A549 (cell line): Measurements from ENCODE around the gene OGDHL. TPM values are rescaled to one million over a fixed set of nuclear protein-coding genes. Genes with fewer than 3 reads are reported as not detected.

ENCODE experiments used
- ATAC-seq, 2 experiments: fragments of 200-7000 bp in 1 of 2; fragments of >200 bp in 1 of 2; cut with Nextera tagmentation in 1 of 2; cut with Tn5 transposase in 1 of 2; 3 replicates each; pipeline versions ENCODE4 v1.8.0 to v1.9.1; 2018 to 2020; ENCODE audit warnings: mild to moderate bottlenecking in 1 of 2, moderate library complexity in 1 of 2
- CTCF ChIA-PET: fragments of 300-600 bp; sonication (Branson Sonifier 250); formaldehyde crosslinking; extraction: SDS; loops from one replicate; lab custom pipeline; 2021; ENCODE audit warnings: antibody characterized with exemption, inconsistent platforms; lab: Yijun Ruan, JAX
- POLR2A ChIA-PET: fragments of 350-600 bp; formaldehyde crosslinking; extraction: SDS; loops from one replicate; lab custom pipeline; 2021; ENCODE audit warnings: antibody characterized with exemption, inconsistent platforms; lab: Yijun Ruan, JAX
- DNase-seq, 2 experiments: peaks; one replicate each; pipeline versions ENCODE4 v3.0.0 to v3.0.0-alpha.2; 2011 to 2016; ENCODE audit warnings: low read depth in 1 of 2, low spot score in 1 of 2
- FAIRE-seq: peaks from 2 replicates; lab custom pipeline; 2011; peaks lifted over from hg19 to GRCh38; lab: Jason Lieb, UNC
- H3K27ac ChIP-seq, 2 experiments: fragments of >200 bp; sonication (Bioruptor Twin); formaldehyde crosslinking; 3 replicates each; pipeline ENCODE4 v1.5.1; 2016 to 2017
- H3K4me1 ChIP-seq: fragments of >200 bp; sonication (Bioruptor Twin); formaldehyde crosslinking; 3 replicates; pipeline ENCODE4 v1.6.1; 2016
- H3K4me2 ChIP-seq: fragments of >200 bp; sonication (Bioruptor Twin); formaldehyde crosslinking; 3 replicates; pipeline ENCODE4 v1.6.1; 2016
- H3K4me3 ChIP-seq: fragments of >200 bp; sonication (Bioruptor Twin); formaldehyde crosslinking; 3 replicates; pipeline ENCODE4 v1.5.1; 2016
- H3K9me3 ChIP-seq: fragments of >200 bp; sonication (Bioruptor Twin); formaldehyde crosslinking; 3 replicates; pipeline ENCODE4 v1.6.1; 2016
- CEBPB ChIP-seq, 2 experiments: fragments of >200 bp in 1 of 2; sonication (Bioruptor Twin) in 1 of 2; formaldehyde crosslinking in 1 of 2; IDR thresholded peaks; 2 replicates each; pipeline ENCODE4 v1.6.1; 2012 to 2016
- ELK1 ChIP-seq: fragments of 150-350 bp; IDR thresholded peaks from 2 replicates; pipeline ENCODE4 v1.6.1; 2014; ENCODE audit warnings: low read depth, mild to moderate bottlenecking, low read length
- ESRRA ChIP-seq: fragments of 150-350 bp; IDR thresholded peaks from 2 replicates; pipeline ENCODE4 v1.6.1; 2014; ENCODE audit warnings: mild to moderate bottlenecking, low read length, borderline replicate concordance
- FOSB ChIP-seq: fragments of 250-450 bp; sonication (Bioruptor Pico); IDR thresholded peaks from 2 replicates; pipeline ENCODE4 v1.5.0; 2020; ENCODE audit warnings: mild to moderate bottlenecking, moderate library complexity
- FOSL2 ChIP-seq, 2 experiments: fragments of 450-650 bp in 1 of 2; fragments of >200 bp in 1 of 2; sonication (Bioruptor Twin) in 1 of 2; formaldehyde crosslinking; IDR thresholded peaks; 2 replicates each; pipeline versions ENCODE4 v1.5.0 to v1.6.1; 2016 to 2020; ENCODE audit warnings: mild to moderate bottlenecking in 1 of 2, moderate library complexity in 1 of 2
- HMGXB4 ChIP-seq: fragments of 250-450 bp; sonication (Bioruptor Pico); IDR thresholded peaks from 2 replicates; pipeline ENCODE4 v1.5.0; 2021; ENCODE audit warnings: mild to moderate bottlenecking, moderate library complexity, borderline replicate concordance
- HOXB13 ChIP-seq: fragments of 250-450 bp; sonication (Bioruptor Pico); IDR thresholded peaks from 2 replicates; pipeline ENCODE4 v1.5.0; 2020; ENCODE audit warnings: low read depth, mild to moderate bottlenecking, moderate library complexity
- JUNB ChIP-seq: fragments of >200 bp; sonication (Bioruptor Twin); formaldehyde crosslinking; IDR thresholded peaks from 2 replicates; pipeline ENCODE4 v1.6.1; 2016
- MAFK ChIP-seq: fragments of 450-650 bp; IDR thresholded peaks from 2 replicates; pipeline ENCODE4 v1.6.1; 2014; ENCODE audit not compliant: partially characterized antibody
- MAX ChIP-seq: IDR thresholded peaks from 2 replicates; pipeline ENCODE4 v1.6.1; 2012
- MYC ChIP-seq: IDR thresholded peaks from 2 replicates; pipeline ENCODE4 v1.6.1; 2012; ENCODE audit warnings: mild to moderate bottlenecking, inconsistent platforms, low read length, improper control_type of control experiment, borderline replicate concordance
- NFE2L2 ChIP-seq: fragments of 150-350 bp; conservative IDR thresholded peaks from 2 replicates; pipeline ENCODE4 v1.6.1; 2014; ENCODE audit warnings: low read length
- PHF8 ChIP-seq: fragments of 200-600 bp; sonication (generic); IDR thresholded peaks from 2 replicates; pipeline ENCODE4 v1.6.1; 2016; ENCODE audit warnings: low read depth, mild to moderate bottlenecking, antibody characterized with exemption, moderate library complexity, borderline replicate concordance
- POLR2A ChIP-seq: IDR thresholded peaks from 2 replicates; pipeline ENCODE4 v1.6.1; 2012; ENCODE audit warnings: mild to moderate bottlenecking, low read length
- RARB ChIP-seq: fragments of 250-450 bp; sonication (Bioruptor Pico); IDR thresholded peaks from 2 replicates; pipeline ENCODE4 v1.8.0; 2021; ENCODE audit warnings: mild to moderate bottlenecking, moderate library complexity
- RCOR1 ChIP-seq: fragments of 150-350 bp; IDR thresholded peaks from 2 replicates; pipeline ENCODE4 v1.6.1; 2014; ENCODE audit warnings: antibody characterized with exemption, low read length, low read depth
- REST ChIP-seq: fragments of 200-600 bp; sonication (generic); IDR thresholded peaks from 2 replicates; pipeline ENCODE4 v1.6.1; 2016; ENCODE audit warnings: antibody characterized with exemption, mild to moderate bottlenecking, moderate library complexity
- SREBF2 ChIP-seq: fragments of 450-650 bp; IDR thresholded peaks from 2 replicates; pipeline ENCODE4 v1.6.1; 2014; ENCODE audit warnings: mild to moderate bottlenecking, moderate library complexity
- TFCP2L1 ChIP-seq: fragments of 250-450 bp; sonication (Bioruptor Pico); IDR thresholded peaks from 2 replicates; pipeline ENCODE4 v1.5.0; 2021; ENCODE audit warnings: mild to moderate bottlenecking
- ZSCAN20 ChIP-seq: fragments of 250-450 bp; sonication (Bioruptor Pico); IDR thresholded peaks from 2 replicates; pipeline ENCODE4 v1.8.0; 2022; ENCODE audit warnings: mild to moderate bottlenecking, moderate library complexity
- WGBS: methylation state at CpG from one replicate; pipeline ENCODE4 v1.1.6; 2017; ENCODE audit errors: missing lambda C conversion rate; 5-methylcytosine and 5-hydroxymethylcytosine counted together
- polyA plus RNA-seq, 4 experiments: library from polyadenylated mRNA; depleted of rRNA in 3 of 4; stranded (reverse); fragments of >200 nt; fragmentation: RNase III in 1 of 4; extraction: RNeasy Plus Mini Kit Qiagen cat#74134 plus additional on column Dnase treatment in 1 of 4; gene quantifications; 2 replicates in 3 of 4; 3 replicates in 1 of 4; pipeline ENCODE4 v1.2.3, GENCODE V29; 2011 to 2017

Gene OGDHL
- polyA plus RNA-seq, 2 of the 4 experiments (the other 2 are of a cell fraction) = 0.06 to 0.22 TPM

- no peak for TF ChIP-seq REST
- no peak for TF ChIP-seq ZSCAN20 (CRISPR knock-in tag)
- TF ChIP-seq HOXB13 (CRISPR knock-in tag) = no peak
- TF ChIP-seq SREBF2 = no peak
- TF ChIP-seq MAX = no peak
- TF ChIP-seq MYC = no peak
- no peak for TF ChIP-seq NFE2L2
- TF ChIP-seq, all 56 proteins: peak for 0
Observed at GRCh38 chr10:49736564-49737113, 25.5 kb downstream of the OGDHL start (continued).

- no peak overlapping the region for H3K4me2 ChIP-seq
- H3K9me3 ChIP-seq = no peaks in the 10 kb centered on the region
- no peak overlapping the region for H3K27ac ChIP-seq
- no peak overlapping the region for H3K4me3 ChIP-seq
- no peaks in the 10 kb centered on the region for H3K4me1 ChIP-seq
- no peak for FAIRE-seq
- DNase-seq = no peak
- ChIA-PET POLR2A (no interaction called here), CTCF (interaction anchor here (1.8 kb wide), 1 partner anchor 9 kb away, joined by 4 read pairs; no protein-coding TSS in a partner anchor)
- TF ChIP-seq POLR2A = no peak
- no peak for TF ChIP-seq ESRRA
- TF ChIP-seq MYC = no peak
- no peak for TF ChIP-seq FOSB (CRISPR knock-in tag)
- no peak for TF ChIP-seq MAFK
- no peak for TF ChIP-seq ELK1
- no peak for TF ChIP-seq MAX
- no peak for TF ChIP-seq TFCP2L1
- no peak for TF ChIP-seq RARB
- no peak for TF ChIP-seq SREBF2
- no peak for TF ChIP-seq CEBPB (IDR thresholded peaks at IDR 0.05)
- no peak for TF ChIP-seq REST
- no peak for TF ChIP-seq RCOR1
- no peak for TF ChIP-seq ZSCAN20 (CRISPR knock-in tag)
- no peak for TF ChIP-seq FOSL2 (IDR thresholded peaks at IDR 0.05)
- no peak for TF ChIP-seq FOSL2 (CRISPR knock-in tag; IDR thresholded peaks at IDR 0.05)
- TF ChIP-seq JUNB = no peak
- no peak for TF ChIP-seq NFE2L2
- TF ChIP-seq HMGXB4 (CRISPR knock-in tag) = no peak
- no peak for TF ChIP-seq PHF8
- no peak for ATAC-seq
- 56% methylated on average over 10 of the region's 23 CpGs for WGBS
Observed at GRCh38 chr10:49735848-49736563, 26.1 kb downstream of the OGDHL start.
